Activated naive CD8-positive, alpha-beta T cell treated with anti-CD3 and anti-CD28 coated beads, Interleukin-2, amount 50 U/mL, for 24 hours (primary cell): ENCODE results near the gene RESF1.

Experiments
- ATAC-seq: fragments of 150-1000 bp; cut with Tn5 transposase; one replicate; pipeline ENCODE4 v1.10.0; 2021
- DNase-seq: peaks from one replicate; pipeline ENCODE4 v3.0.0; 2021
- H3K27ac Mint-ChIP-seq: one replicate; pipeline ENCODE4 v1.8.0; 2021; ENCODE audit warnings: mild to moderate bottlenecking, mixed read lengths
- H3K27me3 Mint-ChIP-seq: one replicate; pipeline ENCODE4 v1.8.0; 2021; ENCODE audit warnings: mixed read lengths
- H3K36me3 Mint-ChIP-seq: one replicate; pipeline ENCODE4 v1.8.0; 2021; ENCODE audit warnings: low read depth, mixed read lengths
- H3K4me1 Mint-ChIP-seq: one replicate; pipeline ENCODE4 v1.8.0; 2021; ENCODE audit warnings: mixed read lengths
- H3K4me3 Mint-ChIP-seq: one replicate; pipeline ENCODE4 v1.8.0; 2021; ENCODE audit warnings: mild to moderate bottlenecking, moderate library complexity, mixed read lengths
- H3K9me3 Mint-ChIP-seq: one replicate; pipeline ENCODE4 v1.8.0; 2021; ENCODE audit warnings: mixed read lengths

Gene RESF1

DNA sequence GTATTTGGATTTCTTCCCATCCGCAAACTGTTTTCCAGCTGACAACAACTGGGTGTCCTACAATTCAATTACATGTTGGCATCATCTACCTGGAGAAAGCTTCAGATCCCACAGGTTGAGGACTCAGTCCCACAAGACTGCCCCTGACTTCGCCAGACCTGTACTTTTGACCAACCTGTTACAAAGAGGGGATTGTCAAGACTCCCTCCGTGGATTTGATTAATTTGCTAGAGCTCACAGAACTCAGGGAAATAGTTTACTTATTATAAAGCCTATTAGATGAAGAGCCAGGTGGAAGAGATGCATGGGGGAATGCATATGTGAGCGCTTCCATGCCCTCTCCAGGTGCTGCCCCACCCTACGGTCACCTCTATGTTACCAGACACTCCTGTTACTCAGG, 14.6 kb downstream of the RESF1 start:
- H3K4me1 Mint-ChIP-seq: peaks cover 26% of the 10 kb centered on the region
- H3K36me3 Mint-ChIP-seq: peaks cover 87% of the 10 kb centered on the region
- no peak overlapping the region for H3K27ac Mint-ChIP-seq
- H3K27me3 Mint-ChIP-seq: no peaks in the 10 kb centered on the region
- no peak for ATAC-seq
- no peak for DNase-seq
- no peak overlapping the region for H3K4me3 Mint-ChIP-seq
- H3K9me3 Mint-ChIP-seq: peaks cover 30% of the 10 kb centered on the region

DNA sequence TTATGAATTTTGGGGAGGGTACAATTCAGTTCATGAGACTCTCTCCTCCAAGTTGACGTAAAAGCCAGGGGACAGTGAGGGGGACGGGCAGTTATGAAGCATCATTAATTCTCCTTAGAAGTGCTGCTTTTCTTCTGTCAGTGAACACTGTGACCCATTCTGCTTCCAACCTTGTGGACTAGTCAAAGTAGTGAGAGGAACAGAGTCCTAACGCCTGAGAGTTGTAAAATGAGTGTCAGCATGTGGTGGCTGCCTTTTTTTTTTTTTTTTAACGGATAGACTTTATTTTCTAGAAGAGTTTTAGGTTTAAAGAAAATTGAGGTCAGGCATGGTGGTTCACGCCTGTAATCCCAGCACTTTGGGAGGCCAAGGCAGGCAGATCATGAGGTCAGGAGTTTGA, 15.5 kb downstream of the RESF1 start:
- H3K9me3 Mint-ChIP-seq: peaks cover 30% of the 10 kb centered on the region
- H3K27ac Mint-ChIP-seq: peak overlapping the region; percentile 14
- H3K27me3 Mint-ChIP-seq: no peaks in the 10 kb centered on the region
- H3K36me3 Mint-ChIP-seq: peaks cover 94% of the 10 kb centered on the region
- DNase-seq: no peak
- peaks cover 19% of the 10 kb centered on the region for H3K4me1 Mint-ChIP-seq
- ATAC-seq: no peak
- H3K4me3 Mint-ChIP-seq: no peak overlapping the region

DNA sequence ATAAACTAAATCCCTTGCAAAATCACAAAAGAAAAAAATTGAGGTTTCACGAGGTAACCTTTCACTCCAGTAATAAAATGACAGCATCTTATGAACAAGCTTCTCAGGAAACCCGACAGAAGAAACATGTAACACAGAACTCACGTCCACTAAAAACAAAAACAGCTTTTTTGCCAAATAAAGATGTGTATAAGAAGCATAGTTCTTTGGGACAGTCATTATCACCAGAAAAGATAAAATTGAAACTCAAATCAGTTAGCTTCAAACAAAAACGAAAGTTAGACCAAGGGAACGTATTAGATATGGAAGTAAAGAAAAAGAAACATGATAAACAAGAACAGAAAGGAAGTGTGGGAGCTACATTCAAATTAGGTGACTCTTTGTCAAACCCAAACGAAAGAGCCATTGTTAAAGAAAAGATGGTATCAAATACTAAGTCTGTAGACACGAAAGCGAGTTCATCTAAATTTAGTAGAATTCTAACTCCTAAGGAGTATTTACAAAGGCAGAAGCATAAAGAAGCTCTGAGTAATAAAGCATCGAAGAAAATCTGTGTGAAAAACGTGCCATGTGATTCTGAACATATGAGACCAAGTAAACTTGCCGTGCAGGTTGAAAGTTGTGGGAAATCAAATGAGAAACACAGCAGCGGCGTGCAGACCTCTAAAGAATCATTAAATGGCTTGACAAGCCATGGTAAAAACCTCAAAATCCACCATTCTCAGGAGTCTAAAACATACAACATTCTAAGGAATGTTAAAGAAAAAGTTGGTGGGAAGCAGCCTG, 25.8 kb downstream of the RESF1 start:
- H3K4me3 Mint-ChIP-seq: peak overlapping the region; percentile 29
- DNase-seq: no peak
- peak overlapping the region; percentile 38 for H3K27ac Mint-ChIP-seq
- peaks cover 76% of the 10 kb centered on the region for H3K4me1 Mint-ChIP-seq
- peaks cover 64% of the 10 kb centered on the region for H3K9me3 Mint-ChIP-seq
- H3K27me3 Mint-ChIP-seq: no peaks in the 10 kb centered on the region
- H3K36me3 Mint-ChIP-seq: peaks cover 97% of the 10 kb centered on the region
- no peak for ATAC-seq

DNA sequence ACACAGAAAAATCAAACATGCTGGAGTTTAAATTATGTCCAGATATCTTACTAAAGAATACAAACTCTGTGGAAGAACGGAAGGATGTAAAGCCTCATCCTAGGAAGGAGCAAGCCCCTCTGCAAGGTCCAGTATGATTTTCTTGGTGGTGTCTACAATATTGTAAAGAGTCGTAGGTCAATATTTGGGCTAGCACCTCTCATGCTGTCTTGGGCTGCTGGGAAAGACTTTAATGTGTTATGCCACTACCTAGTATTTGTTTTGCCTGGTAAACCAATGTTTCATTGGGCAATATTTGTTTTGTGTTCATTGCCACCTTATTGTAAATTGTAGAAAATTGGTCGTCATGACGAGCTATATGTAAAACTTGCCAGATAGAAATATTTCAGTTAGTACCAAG, 26.6 kb downstream of the RESF1 start:
- DNase-seq (no peak), ATAC-seq (no peak)
- Mint-ChIP-seq H3K27me3 (no peaks in the 10 kb centered on the region), H3K36me3 (peaks cover 97% of the 10 kb centered on the region), H3K27ac (peak overlapping the region; percentile 79), H3K9me3 (peaks cover 62% of the 10 kb centered on the region), H3K4me1 (peaks cover 84% of the 10 kb centered on the region), H3K4me3 (no peak overlapping the region)

DNA sequence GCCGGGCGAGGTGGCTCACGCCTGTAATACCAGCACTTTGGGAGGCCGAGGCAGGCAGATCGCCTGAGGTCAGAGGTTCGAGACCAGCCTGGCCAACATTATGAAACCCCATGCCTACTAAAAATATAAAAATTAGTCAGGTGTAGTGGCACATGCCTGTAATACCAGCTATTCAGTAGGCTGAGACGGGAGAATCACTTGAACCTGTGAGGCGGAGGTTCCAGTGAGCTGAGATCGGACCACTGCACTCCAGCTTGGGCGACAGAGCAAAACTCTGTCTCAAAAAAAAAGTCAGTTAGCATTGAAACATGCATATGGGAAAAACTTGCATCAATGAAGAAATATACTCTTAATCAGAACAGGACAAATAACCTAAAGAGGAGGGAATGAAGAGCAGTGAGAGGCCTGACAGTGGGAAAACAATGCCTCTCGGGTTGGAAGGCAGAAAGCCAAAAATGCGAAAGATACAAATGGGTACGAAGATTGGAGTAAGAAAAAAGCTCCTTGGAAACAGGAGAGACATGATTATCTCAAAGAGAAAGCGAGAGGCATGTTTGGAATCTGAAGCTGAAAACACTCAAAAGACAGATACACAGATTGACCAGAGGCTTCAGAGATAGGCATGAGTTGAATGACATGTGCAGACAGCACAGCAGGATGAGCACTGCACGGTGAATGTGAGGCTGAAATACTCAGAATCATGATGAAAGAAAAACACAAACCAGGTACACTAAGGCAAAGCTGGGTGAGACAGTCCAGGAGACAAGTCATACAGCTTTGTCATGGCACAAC, 30.6 kb downstream of the RESF1 start:
- no peak for ATAC-seq
- Mint-ChIP-seq H3K4me3 (no peak overlapping the region), H3K27ac (peak overlapping the region; percentile 74)

DNA sequence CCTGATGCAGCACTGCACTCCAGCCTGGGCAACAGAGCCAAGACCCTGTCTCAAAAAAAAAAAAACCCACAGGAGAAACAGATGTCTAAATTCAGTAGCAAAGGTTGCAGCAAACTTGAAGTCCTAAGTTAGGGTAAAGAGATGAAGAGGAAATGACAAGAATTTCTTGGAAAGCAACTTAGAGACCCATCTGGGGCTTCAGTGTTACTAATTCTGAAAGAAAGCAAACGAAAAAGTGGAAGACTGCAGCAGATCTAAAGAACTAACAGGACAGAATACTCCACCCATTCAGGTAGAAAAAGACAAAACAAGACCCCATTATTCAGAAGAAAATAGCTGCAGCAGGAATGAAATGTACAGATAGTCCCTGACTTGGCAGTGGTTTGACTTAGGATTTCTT, 31.9 kb downstream of the RESF1 start:
- Mint-ChIP-seq H3K4me1 (peaks cover 54% of the 10 kb centered on the region), H3K36me3 (peaks cover 82% of the 10 kb centered on the region), H3K27me3 (no peaks in the 10 kb centered on the region), H3K9me3 (peaks cover 23% of the 10 kb centered on the region), H3K4me3 (no peak overlapping the region), H3K27ac (peak overlapping the region; percentile 74)
- ATAC-seq: peak; percentile 63
- no peak for DNase-seq

More for the DNA sequence above, 30.6 kb downstream of the RESF1 start:
- peaks cover 68% of the 10 kb centered on the region for H3K4me1 Mint-ChIP-seq
- no peak for DNase-seq
- no peaks in the 10 kb centered on the region for H3K27me3 Mint-ChIP-seq
- peaks cover 86% of the 10 kb centered on the region for H3K36me3 Mint-ChIP-seq
- peaks cover 36% of the 10 kb centered on the region for H3K9me3 Mint-ChIP-seq

DNA sequence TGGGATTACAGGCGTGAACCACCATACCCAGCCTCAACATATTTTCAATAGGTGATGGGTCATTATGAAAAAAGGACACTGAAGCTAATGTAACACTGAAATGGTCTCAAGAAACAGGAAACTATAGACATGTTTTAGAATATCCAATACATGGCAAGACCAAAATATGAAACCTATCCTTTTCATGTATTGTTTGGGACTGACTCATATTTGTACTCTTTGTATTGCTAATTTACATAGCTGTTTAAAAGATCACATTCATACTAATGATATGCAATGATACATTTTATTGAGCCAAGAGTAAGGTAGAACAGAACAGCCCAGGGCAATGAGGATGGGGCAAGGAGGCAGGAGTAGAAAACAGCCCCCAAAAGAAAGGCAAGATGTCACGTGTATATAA, 32.6 kb downstream of the RESF1 start:
- Mint-ChIP-seq H3K27me3 (no peaks in the 10 kb centered on the region), H3K9me3 (peaks cover 18% of the 10 kb centered on the region), H3K4me3 (peak overlapping the region; percentile 29), H3K27ac (peak overlapping the region; percentile 74), H3K36me3 (peaks cover 77% of the 10 kb centered on the region), H3K4me1 (peaks cover 47% of the 10 kb centered on the region)
- peak; percentile 63 for ATAC-seq
- DNase-seq: no peak

DNA sequence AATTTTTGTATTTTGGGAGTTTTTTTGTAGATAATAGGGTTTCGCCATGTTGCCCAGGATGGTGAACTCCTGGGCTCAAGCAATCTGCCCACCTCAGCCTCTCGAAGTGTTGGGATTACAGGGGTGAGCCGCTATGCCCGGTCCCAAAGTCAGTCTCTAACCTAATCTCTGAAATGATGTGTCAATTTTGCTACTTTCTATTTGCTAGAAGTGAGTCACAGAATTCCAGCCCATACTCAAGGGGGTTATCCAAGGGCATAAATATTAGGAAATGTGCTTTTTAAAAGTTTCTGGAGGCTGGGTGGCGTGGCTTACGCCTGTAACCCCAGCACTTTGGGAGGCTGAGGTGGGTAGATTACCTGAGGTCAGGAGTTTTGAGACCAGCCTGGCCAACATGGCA, 40.5 kb downstream of the RESF1 start:
- ATAC-seq (no peak), DNase-seq (no peak)
- Mint-ChIP-seq H3K4me1 (peaks cover 3% of the 10 kb centered on the region), H3K27me3 (no peaks in the 10 kb centered on the region), H3K36me3 (peaks cover 51% of the 10 kb centered on the region), H3K27ac (peak overlapping the region; percentile 27), H3K9me3 (no peaks in the 10 kb centered on the region), H3K4me3 (no peak overlapping the region)

DNA sequence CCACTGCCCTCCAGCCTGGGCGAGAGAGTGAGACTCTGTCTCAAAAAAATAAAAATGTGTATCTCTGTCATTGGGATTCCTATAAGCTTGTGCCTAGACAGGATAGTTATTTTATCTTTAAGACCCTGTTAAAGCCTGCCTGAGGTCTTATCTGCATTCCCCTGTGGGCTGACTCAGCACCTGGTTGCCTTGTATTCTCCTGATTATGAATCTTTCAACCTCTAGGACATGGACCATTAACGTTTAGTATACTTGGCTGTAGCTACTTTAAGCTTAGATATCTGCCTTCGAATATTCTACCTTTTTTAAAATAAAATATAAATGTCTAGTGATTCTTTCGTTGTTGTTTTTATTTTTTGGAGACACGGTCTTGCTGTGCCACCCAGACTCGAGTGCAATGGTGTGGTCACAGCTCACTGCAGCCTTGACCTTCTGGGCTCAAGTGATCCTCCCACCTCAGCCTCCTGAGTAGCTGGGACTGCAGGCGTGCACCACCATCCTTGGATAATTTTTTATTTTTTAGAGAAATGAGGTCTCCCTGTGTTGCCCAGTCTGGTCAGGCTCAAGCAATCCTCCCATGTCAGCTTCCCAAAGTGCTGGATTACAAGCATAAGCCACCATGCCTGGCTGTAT, 41.3 kb downstream of the RESF1 start:
- peaks cover 46% of the 10 kb centered on the region for H3K36me3 Mint-ChIP-seq
- ATAC-seq: no peak
- peaks cover 3% of the 10 kb centered on the region for H3K4me1 Mint-ChIP-seq

DNA sequence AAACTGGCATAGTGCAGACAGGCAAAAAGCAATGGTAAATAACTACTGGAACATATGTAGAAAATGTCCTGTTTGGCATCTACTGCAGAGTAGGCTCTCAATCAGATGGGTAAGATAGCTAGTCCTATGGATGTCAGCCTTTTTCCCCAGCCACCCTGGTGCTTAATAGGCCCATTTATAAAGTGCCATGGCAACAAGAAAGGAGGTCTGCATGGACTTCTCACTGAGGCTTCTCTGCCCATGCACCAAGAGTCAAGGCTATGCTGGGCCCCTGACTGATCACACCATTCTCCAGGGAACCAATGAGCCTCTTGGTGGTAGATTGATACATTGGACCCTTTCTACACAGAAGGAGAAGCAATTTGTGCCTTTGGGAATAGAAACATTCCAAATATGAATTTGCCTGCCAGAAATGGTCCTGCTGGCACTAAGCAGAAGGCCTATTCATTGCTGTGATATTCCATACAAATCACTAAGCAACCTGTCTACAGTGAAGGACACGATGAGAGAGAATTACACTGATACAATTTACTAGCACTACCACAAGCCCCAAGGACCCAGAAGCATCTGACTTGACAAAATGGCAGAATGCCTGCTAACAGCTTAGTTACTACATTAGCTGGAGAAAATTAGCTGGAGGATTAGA, 43.8 kb downstream of the RESF1 start:
- DNase-seq (no peak), ATAC-seq (no peak)
- Mint-ChIP-seq H3K9me3 (no peaks in the 10 kb centered on the region), H3K4me3 (no peak overlapping the region), H3K36me3 (peaks cover 30% of the 10 kb centered on the region), H3K27me3 (no peaks in the 10 kb centered on the region), H3K27ac (no peak overlapping the region), H3K4me1 (peaks cover 3% of the 10 kb centered on the region)

More for the DNA sequence above, 41.3 kb downstream of the RESF1 start:
- no peaks in the 10 kb centered on the region for H3K27me3 Mint-ChIP-seq
- H3K27ac Mint-ChIP-seq: no peak overlapping the region
- DNase-seq: no peak
- H3K4me3 Mint-ChIP-seq: no peak overlapping the region
- no peaks in the 10 kb centered on the region for H3K9me3 Mint-ChIP-seq

DNA sequence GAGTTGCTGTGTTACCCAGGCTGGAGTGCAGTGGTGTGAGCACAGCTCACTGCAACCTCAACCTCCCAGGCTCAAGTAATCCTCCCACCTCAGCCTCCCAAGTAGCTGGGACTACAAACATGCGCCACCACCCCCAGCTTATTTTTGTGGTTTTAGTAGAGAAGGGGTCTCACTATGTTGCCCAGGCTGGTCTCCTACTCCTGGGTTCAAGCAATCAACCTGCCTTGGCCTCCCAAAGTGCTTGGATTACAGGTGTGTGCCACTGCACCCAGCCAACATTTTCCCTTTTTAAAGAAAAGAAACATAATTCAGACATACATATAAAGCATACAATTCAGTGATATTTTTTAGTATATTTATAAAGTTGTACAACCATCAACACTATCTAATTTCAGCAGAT, 44.4 kb downstream of the RESF1 start:
- Mint-ChIP-seq H3K4me1 (peaks cover 3% of the 10 kb centered on the region), H3K27me3 (no peaks in the 10 kb centered on the region), H3K36me3 (peaks cover 26% of the 10 kb centered on the region), H3K4me3 (no peak overlapping the region), H3K27ac (no peak overlapping the region), H3K9me3 (no peaks in the 10 kb centered on the region)
- DNase-seq: no peak
- no peak for ATAC-seq

DNA sequence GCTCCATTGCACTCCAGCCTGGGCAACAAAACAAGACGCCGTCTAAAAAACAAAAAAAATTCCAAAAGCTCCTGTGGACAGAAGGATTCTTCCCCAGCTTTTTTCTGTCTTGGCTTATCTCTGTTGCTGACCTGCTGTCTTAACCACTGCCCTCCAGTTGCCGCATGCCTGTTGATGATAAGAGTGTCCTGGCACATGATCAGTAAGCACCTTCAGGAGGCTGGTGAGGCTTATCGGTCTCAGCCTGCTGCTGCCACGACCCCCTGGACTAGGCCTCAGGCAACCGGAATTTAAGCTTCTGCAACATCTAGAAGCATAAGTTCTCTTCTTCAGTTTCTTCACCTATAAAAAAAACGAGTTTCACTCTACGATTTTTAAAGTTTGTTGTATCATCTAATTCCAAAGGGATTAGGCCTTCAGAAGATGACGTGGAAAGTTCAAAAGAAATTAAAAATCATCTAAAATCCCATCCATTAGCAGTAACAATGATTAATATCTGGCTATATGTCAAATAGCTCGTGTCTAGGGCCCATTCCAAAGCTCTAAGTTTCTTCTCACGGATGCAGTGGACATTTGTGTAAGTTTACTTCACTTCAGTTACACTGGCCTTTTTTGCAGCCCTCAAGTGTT, 46.4 kb downstream of the RESF1 start:
- DNase-seq (no peak), ATAC-seq (no peak)
- Mint-ChIP-seq H3K4me3 (no peak overlapping the region), H3K36me3 (peaks cover 13% of the 10 kb centered on the region), H3K27ac (no peak overlapping the region), H3K9me3 (no peaks in the 10 kb centered on the region), H3K4me1 (peaks cover 3% of the 10 kb centered on the region), H3K27me3 (no peaks in the 10 kb centered on the region)
